Hepatocyte (in vitro differentiated cells): ENCODE measurements around the gene RPS6KC1. TPM values are rescaled to one million over a fixed set of nuclear protein-coding genes. Genes with fewer than 3 reads are reported as not detected.

ENCODE experiments used
- DNase-seq: peaks from one replicate; pipeline ENCODE4 v3.0.0-alpha.2; 2016; ENCODE audit warnings: low spot score
- H2AFZ ChIP-seq: fragments of 200-600 bp; sonication (generic); 2 replicates; pipeline ENCODE4 v1.6.0; 2016; ENCODE audit warnings: antibody characterized with exemption, mild to moderate bottlenecking
- H3K27ac ChIP-seq: fragments of 200-600 bp; sonication (generic); 2 replicates; pipeline ENCODE4 v1.5.1; 2016; ENCODE audit warnings: mild to moderate bottlenecking
- H3K27me3 ChIP-seq: fragments of 200-600 bp; sonication (generic); 2 replicates; pipeline ENCODE4 v1.6.1; 2016
- H3K36me3 ChIP-seq: fragments of 200-600 bp; sonication (generic); replicated peaks from 2 replicates; pipeline ENCODE4 v1.5.1; 2016; ENCODE audit warnings: low read depth; ENCODE audit not compliant: insufficient read depth
- H3K4me1 ChIP-seq: fragments of 200-600 bp; sonication (generic); 2 replicates; pipeline ENCODE4 v1.5.1; 2016; ENCODE audit warnings: mild to moderate bottlenecking, moderate library complexity; ENCODE audit not compliant: insufficient read depth
- H3K4me2 ChIP-seq: fragments of 200-600 bp; sonication (generic); 2 replicates; pipeline ENCODE4 v1.6.0; 2016
- H3K4me3 ChIP-seq: fragments of 200-600 bp; sonication (generic); 2 replicates; pipeline ENCODE4 v1.5.1; 2016; ENCODE audit warnings: mild to moderate bottlenecking
- H3K79me2 ChIP-seq: fragments of 200-600 bp; sonication (generic); 2 replicates; pipeline ENCODE4 v1.6.0; 2017; ENCODE audit warnings: mild to moderate bottlenecking
- H3K9me2 ChIP-seq: fragments of 200-600 bp; sonication (generic); replicated peaks from 2 replicates; pipeline ENCODE4 v1.6.0; 2017; ENCODE audit warnings: mild to moderate bottlenecking; ENCODE audit not compliant: insufficient read depth
- H3K9me3 ChIP-seq: fragments of 200-600 bp; sonication (generic); 2 replicates; pipeline ENCODE4 v1.5.1; 2016; ENCODE audit warnings: low read depth, mild to moderate bottlenecking
- H4K20me1 ChIP-seq: fragments of 200-600 bp; sonication (generic); 2 replicates; pipeline ENCODE4 v1.6.0; 2016; ENCODE audit warnings: mild to moderate bottlenecking; ENCODE audit not compliant: insufficient read depth, poor library complexity, severe bottlenecking
- EZH2 ChIP-seq: fragments of 200-600 bp; sonication (generic); IDR thresholded peaks from 2 replicates; pipeline ENCODE4 v1.6.1; 2016; ENCODE audit warnings: antibody characterized with exemption, mild to moderate bottlenecking, borderline replicate concordance
- EZH2phosphoT487 ChIP-seq: fragments of 200-600 bp; sonication (generic); IDR thresholded peaks from one replicate; pipeline ENCODE4 v1.6.1; 2018; ENCODE audit warnings: antibody characterized with exemption, mild to moderate bottlenecking, low read depth, moderate library complexity; ENCODE audit not compliant: unreplicated experiment, severe bottlenecking
- WGBS: methylation state at CpG from one replicate; pipeline ENCODE4 v1.1.6; 2016; ENCODE audit warnings: low lambda C conversion rate; ENCODE audit errors: missing lambda C conversion rate; 5-methylcytosine and 5-hydroxymethylcytosine counted together
- polyA plus RNA-seq: library from polyadenylated mRNA; unstranded; fragments of >200 nt; fragmentation: Nextera tagmentation; extraction: Ambion mirVana; gene quantifications from 2 replicates; pipeline ENCODE4 v1.2.1, GENCODE V29; 2016
- total RNA-seq: library from RNA; depleted of rRNA; stranded (reverse); fragments of >200 nt; gene quantifications from 2 replicates; pipeline ENCODE4 v1.2.3, GENCODE V29; 2014
- TF ChIP-seq, protein P1 (sequence below): fragments of 200-600 bp; sonication (generic); IDR thresholded peaks from 2 replicates; pipeline ENCODE4 v1.5.1; 2016; ENCODE audit warnings: antibody characterized with exemption, mild to moderate bottlenecking; ENCODE audit not compliant: poor library complexity

The RPS6KC1 gene
- total and polyA plus RNA-seq, 2 experiments from 2014 or later = 10.0 to 26.9 TPM

- H3K79me2 ChIP-seq = no peaks in the 10 kb centered on the region
- no peak overlapping the region for H2AFZ ChIP-seq
- H3K27me3 ChIP-seq = no peaks in the 10 kb centered on the region
- peaks cover 4% of the 10 kb centered on the region for H3K4me1 ChIP-seq
- no peaks in the 10 kb centered on the region for H3K9me2 ChIP-seq
- no peaks in the 10 kb centered on the region for H3K36me3 ChIP-seq
- 100% methylated on average over 1 of the region's 1 CpG for WGBS
- no peak overlapping the region for H3K4me3 ChIP-seq
- TF ChIP-seq EZH2 = no peak
- no peak for TF ChIP-seq EZH2phosphoT487
- TF ChIP-seq, protein P1, sequence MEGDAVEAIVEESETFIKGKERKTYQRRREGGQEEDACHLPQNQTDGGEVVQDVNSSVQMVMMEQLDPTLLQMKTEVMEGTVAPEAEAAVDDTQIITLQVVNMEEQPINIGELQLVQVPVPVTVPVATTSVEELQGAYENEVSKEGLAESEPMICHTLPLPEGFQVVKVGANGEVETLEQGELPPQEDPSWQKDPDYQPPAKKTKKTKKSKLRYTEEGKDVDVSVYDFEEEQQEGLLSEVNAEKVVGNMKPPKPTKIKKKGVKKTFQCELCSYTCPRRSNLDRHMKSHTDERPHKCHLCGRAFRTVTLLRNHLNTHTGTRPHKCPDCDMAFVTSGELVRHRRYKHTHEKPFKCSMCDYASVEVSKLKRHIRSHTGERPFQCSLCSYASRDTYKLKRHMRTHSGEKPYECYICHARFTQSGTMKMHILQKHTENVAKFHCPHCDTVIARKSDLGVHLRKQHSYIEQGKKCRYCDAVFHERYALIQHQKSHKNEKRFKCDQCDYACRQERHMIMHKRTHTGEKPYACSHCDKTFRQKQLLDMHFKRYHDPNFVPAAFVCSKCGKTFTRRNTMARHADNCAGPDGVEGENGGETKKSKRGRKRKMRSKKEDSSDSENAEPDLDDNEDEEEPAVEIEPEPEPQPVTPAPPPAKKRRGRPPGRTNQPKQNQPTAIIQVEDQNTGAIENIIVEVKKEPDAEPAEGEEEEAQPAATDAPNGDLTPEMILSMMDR = no peak
- H3K27ac ChIP-seq = no peak overlapping the region
- H4K20me1 ChIP-seq = no peaks in the 10 kb centered on the region
- DNase-seq = no peak
- no peak overlapping the region for H3K4me2 ChIP-seq
- H3K9me3 ChIP-seq = no peaks in the 10 kb centered on the region
Measured at GRCh38 chr1:213275293-213275692, 224.3 kb downstream of the RPS6KC1 start.

DNA sequence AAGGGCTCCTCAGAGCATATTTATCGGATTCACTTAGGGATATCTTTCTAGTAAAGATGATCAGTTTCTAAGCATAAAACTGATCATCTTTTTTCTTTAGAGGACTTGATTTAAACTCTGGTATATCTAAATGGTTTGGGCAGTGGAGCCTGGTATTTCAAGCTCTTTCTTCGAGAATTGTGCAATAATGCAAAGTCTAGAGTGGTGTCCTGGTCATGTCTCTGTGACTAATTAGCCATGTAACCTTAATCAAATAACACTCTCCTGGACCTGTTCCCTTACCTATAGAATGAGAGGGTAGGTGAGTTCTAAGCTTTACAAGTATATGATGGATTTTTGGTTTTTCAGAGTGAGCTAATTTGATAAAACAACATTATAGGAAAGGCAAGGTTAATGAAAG is 225.2 kb downstream of the RPS6KC1 start:
- peaks cover 4% of the 10 kb centered on the region for H3K4me1 ChIP-seq
- no peaks in the 10 kb centered on the region for H3K79me2 ChIP-seq
- TF ChIP-seq, protein P1 = no peak
- no peaks in the 10 kb centered on the region for H3K9me3 ChIP-seq
- H4K20me1 ChIP-seq = no peaks in the 10 kb centered on the region
- no peaks in the 10 kb centered on the region for H3K36me3 ChIP-seq
- H3K4me2 ChIP-seq = no peak overlapping the region
- no peak overlapping the region for H3K4me3 ChIP-seq
- H3K27ac ChIP-seq = peak overlapping the region; percentile 14
- no peak overlapping the region for H2AFZ ChIP-seq
- no peaks in the 10 kb centered on the region for H3K9me2 ChIP-seq
- no peak for DNase-seq
- 92% methylated on average over 2 of the region's 2 CpGs for WGBS
- no peaks in the 10 kb centered on the region for H3K27me3 ChIP-seq

- Histone ChIP-seq H4K20me1 (no peaks in the 10 kb centered on the region), H3K4me2 (no peak overlapping the region), H2AFZ (no peak overlapping the region), H3K4me3 (no peak overlapping the region), H3K79me2 (no peaks in the 10 kb centered on the region), H3K36me3 (no peaks in the 10 kb centered on the region), H3K27ac (peak overlapping the region; percentile 21), H3K9me3 (no peaks in the 10 kb centered on the region), H3K9me2 (no peaks in the 10 kb centered on the region), H3K27me3 (no peaks in the 10 kb centered on the region), H3K4me1 (peaks cover 4% of the 10 kb centered on the region)
- WGBS = 84% methylated on average over 2 of the region's 2 CpGs
- DNase-seq = no peak
- TF ChIP-seq EZH2 = no peak
- no peak for TF ChIP-seq EZH2phosphoT487
- TF ChIP-seq, protein P1 = no peak
Measured at GRCh38 chr1:213277036-213277435, 226.0 kb downstream of the RPS6KC1 start.

- H3K79me2 ChIP-seq = no peaks in the 10 kb centered on the region
- DNase-seq = no peak
- H4K20me1 ChIP-seq = no peaks in the 10 kb centered on the region
- H3K27me3 ChIP-seq = no peaks in the 10 kb centered on the region
- no peaks in the 10 kb centered on the region for H3K9me2 ChIP-seq
- H3K4me3 ChIP-seq = no peak overlapping the region
- H2AFZ ChIP-seq = no peak overlapping the region
- no peaks in the 10 kb centered on the region for H3K36me3 ChIP-seq
- H3K4me1 ChIP-seq = peaks cover 4% of the 10 kb centered on the region
- TF ChIP-seq EZH2phosphoT487 = no peak
- TF ChIP-seq, protein P1 = no peak
- no peaks in the 10 kb centered on the region for H3K9me3 ChIP-seq
- no peak overlapping the region for H3K27ac ChIP-seq
- no peak overlapping the region for H3K4me2 ChIP-seq
Measured at GRCh38 chr1:213279410-213279809, 228.4 kb downstream of the RPS6KC1 start.
